Neutrophil (primary cell): ENCODE data around the gene CCDC88C.
"Not testable (repeated sequence)": the region's sequence is repeated elsewhere in the genome, so short reads cannot be mapped to it uniquely, and the experiment has no call there.

Experiments
- H3K27ac ChIP-seq: fragments of 200-600 bp; sonication (generic); 2 replicates; pipeline ENCODE4 v1.5.1; 2016; ENCODE audit warnings: mild to moderate bottlenecking, moderate library complexity
- H3K27me3 ChIP-seq: fragments of 200-600 bp; sonication (generic); 2 replicates; pipeline ENCODE4 v1.6.0; 2016; ENCODE audit warnings: mild to moderate bottlenecking
- H3K36me3 ChIP-seq: fragments of 200-600 bp; sonication (generic); 2 replicates; pipeline ENCODE4 v1.5.1; 2017
- H3K4me1 ChIP-seq, 2 experiments: fragments of 200-600 bp in 1 of 2; sonication (generic) in 1 of 2; 1 replicate in 1 of 2; 2 replicates in 1 of 2; pipeline versions ENCODE4 v1.5.1 to v1.6.1; 2013 to 2016; ENCODE audit warnings: low read depth in 1 of 2, low read length in 1 of 2, mild to moderate bottlenecking in 1 of 2, moderate library complexity in 1 of 2; ENCODE audit not compliant: control insufficient read depth in 1 of 2, insufficient read depth in 1 of 2
- H3K4me3 ChIP-seq, 2 experiments: fragments of 200-600 bp in 1 of 2; sonication (generic) in 1 of 2; 1 replicate in 1 of 2; 2 replicates in 1 of 2; pipeline ENCODE4 v1.5.1; 2013 to 2016; ENCODE audit warnings: low read depth in 1 of 2, low read length in 1 of 2, mild to moderate bottlenecking in 1 of 2, moderate library complexity in 1 of 2
- H3K9me3 ChIP-seq: fragments of 200-600 bp; sonication (generic); 2 replicates; pipeline ENCODE4 v1.5.1; 2016
- CTCF ChIP-seq: fragments of 200-600 bp; sonication (generic); IDR thresholded peaks from 2 replicates; pipeline ENCODE4 v1.5.1; 2016; ENCODE audit warnings: antibody characterized with exemption

CCDC88C gene

GRCh38 chr14:91410771-91411536 is 6.7 kb downstream of the CCDC88C start:
- Histone ChIP-seq H3K4me3 (no peak overlapping the region), H3K27me3 (no peaks in the 10 kb centered on the region), H3K9me3 (no peaks in the 10 kb centered on the region), H3K36me3 (peaks cover 16% of the 10 kb centered on the region), H3K4me1 (peaks cover 54 to 56% of the 10 kb centered on the region in 2 experiments), H3K27ac (peak overlapping the region; percentile 61)
- TF ChIP-seq CTCF = no peak

- no peaks in the 10 kb centered on the region for H3K9me3 ChIP-seq
- no peak overlapping the region for H3K4me3 ChIP-seq
- H3K27ac ChIP-seq = no peak overlapping the region
- H3K4me1 ChIP-seq = peaks cover 50% of the 10 kb centered on the region in 2 experiments
- H3K36me3 ChIP-seq = peaks cover 16% of the 10 kb centered on the region
- TF ChIP-seq CTCF = no peak
- no peaks in the 10 kb centered on the region for H3K27me3 ChIP-seq
Observed at GRCh38 chr14:91409928-91410718, 7.5 kb downstream of the CCDC88C start.

- not testable (repeated sequence) for H3K4me3 ChIP-seq, H3K27ac ChIP-seq
- peaks cover 16% of the 10 kb centered on the region for H3K36me3 ChIP-seq
Observed at GRCh38 chr14:91409240-91409639, 8.4 kb downstream of the CCDC88C start.

GRCh38 chr14:91406982-91407381 is 10.6 kb downstream of the CCDC88C start:
- peak overlapping the region; percentile 54 for H3K27ac ChIP-seq
- no peak overlapping the region for H3K4me3 ChIP-seq
- no peak for TF ChIP-seq CTCF
- no peaks in the 10 kb centered on the region for H3K9me3 ChIP-seq
- H3K4me1 ChIP-seq = peaks cover 41 to 50% of the 10 kb centered on the region in 2 experiments
- no peaks in the 10 kb centered on the region for H3K27me3 ChIP-seq
- H3K36me3 ChIP-seq = peaks cover 16% of the 10 kb centered on the region

More at GRCh38 chr14:91409240-91409639, 8.4 kb downstream of the CCDC88C start:
- peaks cover 41% of the 10 kb centered on the region in 2 experiments for H3K4me1 ChIP-seq
- not testable (repeated sequence) for H3K27me3 ChIP-seq, H3K9me3 ChIP-seq

- Histone ChIP-seq H3K27ac (peak overlapping the region; percentile 54), H3K27me3 (no peaks in the 10 kb centered on the region), H3K4me3 (no peak overlapping the region), H3K9me3 (no peaks in the 10 kb centered on the region), H3K36me3 (peaks cover 16% of the 10 kb centered on the region), H3K4me1 (peaks cover 45 to 50% of the 10 kb centered on the region in 2 experiments)
- TF ChIP-seq CTCF = no peak
Observed at GRCh38 chr14:91406451-91406850, 11.2 kb downstream of the CCDC88C start.
